CD4-positive, CD25-positive, alpha-beta regulatory T cell (primary cell): ENCODE results near the gene OXSR1. TPM values are rescaled to one million over a fixed set of nuclear protein-coding genes. Genes with fewer than 3 reads are reported as not detected.

Source experiments
- ATAC-seq, 2 donors: fragments of 150-1000 bp; cut with Tn5 transposase; one replicate each; pipeline ENCODE4 v1.10.0; 2021; ENCODE audit warnings: low read depth in 2 of 2, moderate number of reproducible peaks in 2 of 2, moderate library complexity in 1 of 2
- DNase-seq, 3 donors: peaks; one replicate each; pipeline versions ENCODE4 v3.0.0 to v3.0.0-alpha.2; 2012 to 2022; ENCODE audit warnings: mixed read lengths in 1 of 3
- H3K27ac ChIP-seq: one replicate; pipeline ENCODE4 v1.7.0; 2013; ENCODE audit warnings: mild to moderate bottlenecking, low read length; ENCODE audit not compliant: insufficient read depth, poor library complexity, severe bottlenecking
- H3K27me3 ChIP-seq: one replicate; pipeline ENCODE4 v1.7.0; 2013; ENCODE audit warnings: low read length; ENCODE audit not compliant: control insufficient read depth, insufficient read depth
- H3K36me3 ChIP-seq: one replicate; pipeline ENCODE4 v1.7.0; 2013; ENCODE audit warnings: mild to moderate bottlenecking, low read length, moderate library complexity; ENCODE audit not compliant: control insufficient read depth, insufficient read depth
- H3K4me1 ChIP-seq: 2 replicates; pipeline ENCODE4 v1.7.0; 2013; ENCODE audit warnings: mild to moderate bottlenecking, low read length; ENCODE audit not compliant: insufficient read depth, control insufficient read depth, poor library complexity, severe bottlenecking
- H3K4me3 ChIP-seq: one replicate; pipeline ENCODE4 v1.7.0; 2013; ENCODE audit warnings: low read depth, mild to moderate bottlenecking, low read length, moderate library complexity
- H3K9me3 ChIP-seq, 2 experiments: 1 replicate in 1 of 2; 2 replicates in 1 of 2; pipeline ENCODE4 v1.7.0; 2013; ENCODE audit warnings: low read length in 2 of 2, mild to moderate bottlenecking in 1 of 2, moderate library complexity in 1 of 2; ENCODE audit not compliant: control insufficient read depth in 2 of 2
- H3K27ac Mint-ChIP-seq, 3 donors: one replicate each; pipeline ENCODE4 v1.8.0; 2020 to 2022; ENCODE audit warnings: mild to moderate bottlenecking in 3 of 3, mixed read lengths in 3 of 3, moderate library complexity in 2 of 3
- H3K27me3 Mint-ChIP-seq: one replicate; pipeline ENCODE4 v1.8.0; 2022; ENCODE audit warnings: mild to moderate bottlenecking, mixed read lengths
- H3K36me3 Mint-ChIP-seq: one replicate; pipeline ENCODE4 v1.8.0; 2020; ENCODE audit warnings: mixed read lengths
- H3K4me1 Mint-ChIP-seq, 4 donors: one replicate each; pipeline ENCODE4 v1.8.0; 2020 to 2022; ENCODE audit warnings: mixed read lengths in 4 of 4, mild to moderate bottlenecking in 1 of 4
- H3K4me3 Mint-ChIP-seq, 4 donors: one replicate each; pipeline ENCODE4 v1.8.0; 2020 to 2022; ENCODE audit warnings: mild to moderate bottlenecking in 4 of 4, mixed read lengths in 4 of 4, moderate library complexity in 3 of 4
- H3K9me3 Mint-ChIP-seq, 7 donors: one replicate each; pipeline ENCODE4 v1.8.0; 2020 to 2022; ENCODE audit warnings: mixed read lengths in 7 of 7, mild to moderate bottlenecking in 3 of 7, moderate library complexity in 2 of 7
- polyA plus RNA-seq, 4 donors: library from polyadenylated mRNA; unstranded; fragments of 300-500 nt; fragmentation: Illumina TruSeq; gene quantifications; one replicate each; pipeline ENCODE4 v1.2.3, GENCODE V29; 2021
- total RNA-seq: library from RNA; stranded (reverse); gene quantifications from one replicate; pipeline ENCODE4 v1.2.3, GENCODE V29; 2022

Gene OXSR1
- total and polyA plus RNA-seq, 5 donors from 2014 or later: 12.6 to 62.3 (median 17.3) TPM

GRCh38 chr3:38260474-38260873 is 95.1 kb downstream of the OXSR1 start:
- Mint-ChIP-seq H3K4me1 (peaks cover 25 to 53% (median 42%) of the 10 kb centered on the region in 4 donors), H3K27ac (peak overlapping the region; percentile 0 to 80 (median 16)), H3K4me3 (peak overlapping the region in 1 of 4 donors; percentile 15), H3K36me3 (peaks cover 4% of the 10 kb centered on the region), H3K27me3 (no peaks in the 10 kb centered on the region), H3K9me3 (no peaks in the 10 kb centered on the region)
- peaks cover 14% of the 10 kb centered on the region for H3K4me1 ChIP-seq
- DNase-seq: no peak
- no peak for ATAC-seq
- H3K9me3 ChIP-seq: no peaks in the 10 kb centered on the region
- H3K27ac ChIP-seq: no peak overlapping the region
- no peaks in the 10 kb centered on the region for H3K36me3 ChIP-seq
- H3K27me3 ChIP-seq: no peaks in the 10 kb centered on the region
- no peak overlapping the region for H3K4me3 ChIP-seq

DNA sequence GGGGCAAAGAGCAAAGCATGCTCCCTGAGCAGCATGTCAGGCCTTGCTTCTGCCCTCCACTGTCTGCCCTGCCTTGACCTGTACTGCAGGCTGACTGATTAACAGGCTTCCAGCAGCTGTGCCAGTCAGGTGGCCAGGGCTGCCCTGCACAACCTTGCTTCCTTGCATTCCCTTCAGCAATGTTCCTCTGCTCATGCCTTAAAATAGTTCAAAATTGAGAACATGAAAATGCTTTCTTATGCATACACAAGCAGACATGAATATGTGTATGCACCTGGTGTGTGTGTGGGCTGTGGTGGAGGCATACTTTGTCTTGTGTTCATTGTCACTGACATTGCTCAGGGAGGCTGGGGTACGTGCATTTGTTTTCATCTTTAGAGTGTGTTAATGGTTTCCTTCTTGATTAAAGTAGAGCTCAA is 99.0 kb downstream of the OXSR1 start:
- H3K27ac ChIP-seq: no peak overlapping the region
- no peaks in the 10 kb centered on the region for H3K36me3 ChIP-seq

DNA sequence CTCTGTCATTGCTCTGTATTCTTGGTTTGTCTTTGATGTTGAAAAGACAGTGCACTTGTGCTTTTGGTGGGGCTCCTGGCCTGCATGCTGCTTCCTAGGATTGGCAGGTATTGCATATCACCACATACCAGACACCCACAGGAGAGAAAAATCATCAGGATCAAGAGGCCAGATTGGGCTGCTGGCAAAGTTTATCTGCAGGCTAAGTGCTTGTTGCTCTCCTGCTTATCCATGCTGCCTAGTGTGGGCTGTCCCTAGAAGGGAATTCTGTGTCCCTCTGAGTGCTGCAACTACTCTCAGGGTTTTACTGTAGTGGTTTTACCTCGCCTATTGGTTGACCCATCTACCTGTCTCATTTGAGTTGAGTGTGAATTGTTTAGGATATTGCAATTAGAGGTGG is 99.4 kb downstream of the OXSR1 start:
- H3K4me1 Mint-ChIP-seq: peaks cover 15 to 43% (median 26%) of the 10 kb centered on the region in 4 donors
- Histone ChIP-seq H3K4me1 (peaks cover 9% of the 10 kb centered on the region), H3K27me3 (no peaks in the 10 kb centered on the region), H3K27ac (no peak overlapping the region), H3K9me3 (no peaks in the 10 kb centered on the region), H3K36me3 (no peaks in the 10 kb centered on the region), H3K4me3 (no peak overlapping the region)
- H3K9me3 Mint-ChIP-seq: peaks cover 0 to 3% (median 0%) of the 10 kb centered on the region in 7 donors
- ATAC-seq (no peak), DNase-seq (no peak)
- H3K27ac Mint-ChIP-seq: peak overlapping the region in 1 of 3 donors; percentile 57
- H3K27me3 Mint-ChIP-seq: no peaks in the 10 kb centered on the region
- no peak overlapping the region for H3K4me3 Mint-ChIP-seq
- H3K36me3 Mint-ChIP-seq: peaks cover 11% of the 10 kb centered on the region

More for the DNA sequence above, 99.0 kb downstream of the OXSR1 start:
- Mint-ChIP-seq H3K9me3 (peaks cover 0 to 3% (median 0%) of the 10 kb centered on the region in 7 donors), H3K4me1 (peaks cover 16 to 47% (median 30%) of the 10 kb centered on the region in 4 donors), H3K27ac (peak overlapping the region in 1 of 3 donors; percentile 57), H3K27me3 (no peaks in the 10 kb centered on the region), H3K36me3 (peaks cover 11% of the 10 kb centered on the region), H3K4me3 (no peak overlapping the region)
- H3K4me3 ChIP-seq: no peak overlapping the region
- DNase-seq (no peak), ATAC-seq (no peak)
- H3K4me1 ChIP-seq: peaks cover 9% of the 10 kb centered on the region
- H3K27me3 ChIP-seq: no peaks in the 10 kb centered on the region
- H3K9me3 ChIP-seq: no peaks in the 10 kb centered on the region

GRCh38 chr3:38265604-38266307 is 100.4 kb downstream of the OXSR1 start, which contains the start of gene SLC22A13:
SLC22A13 (plus strand) TSS chr3:38265812; CDS start chr3:38265861, 49 bp downstream.
- no peak within 1 kb of the TSS for H3K4me3 Mint-ChIP-seq
- no peaks in the 10 kb centered on the region for H3K36me3 ChIP-seq
- H3K27ac Mint-ChIP-seq: peak within 1 kb of the TSS in 1 of 3 donors; percentile 70
- no peak for DNase-seq
- H3K4me3 ChIP-seq: no peak within 1 kb of the TSS
- no peaks in the 10 kb centered on the region for H3K27me3 ChIP-seq
- H3K36me3 Mint-ChIP-seq: peaks cover 16% of the 10 kb centered on the region
- peaks cover 5% of the 10 kb centered on the region for H3K4me1 ChIP-seq
- H3K9me3 Mint-ChIP-seq: peaks cover 0 to 3% (median 0%) of the 10 kb centered on the region in 7 donors
- ATAC-seq: no peak
- peaks cover 9 to 40% (median 20%) of the 10 kb centered on the region in 4 donors for H3K4me1 Mint-ChIP-seq
- no peak within 1 kb of the TSS for H3K27ac ChIP-seq
- no peaks in the 10 kb centered on the region for H3K9me3 ChIP-seq
- no peaks in the 10 kb centered on the region for H3K27me3 Mint-ChIP-seq

- Mint-ChIP-seq H3K27ac (no peak overlapping the region), H3K36me3 (peaks cover 18% of the 10 kb centered on the region), H3K9me3 (peaks cover 0 to 3% (median 0%) of the 10 kb centered on the region in 7 donors), H3K27me3 (no peaks in the 10 kb centered on the region), H3K4me3 (no peak overlapping the region), H3K4me1 (peaks cover 9 to 40% (median 19%) of the 10 kb centered on the region in 4 donors)
- H3K27me3 ChIP-seq: no peaks in the 10 kb centered on the region
- no peaks in the 10 kb centered on the region for H3K36me3 ChIP-seq
- no peak for DNase-seq
- H3K4me3 ChIP-seq: no peak overlapping the region
- no peaks in the 10 kb centered on the region for H3K9me3 ChIP-seq
- H3K27ac ChIP-seq: no peak overlapping the region
- ATAC-seq: no peak
- H3K4me1 ChIP-seq: peaks cover 5% of the 10 kb centered on the region
Observed at GRCh38 chr3:38266810-38267209, 101.5 kb downstream of the OXSR1 start.

DNA sequence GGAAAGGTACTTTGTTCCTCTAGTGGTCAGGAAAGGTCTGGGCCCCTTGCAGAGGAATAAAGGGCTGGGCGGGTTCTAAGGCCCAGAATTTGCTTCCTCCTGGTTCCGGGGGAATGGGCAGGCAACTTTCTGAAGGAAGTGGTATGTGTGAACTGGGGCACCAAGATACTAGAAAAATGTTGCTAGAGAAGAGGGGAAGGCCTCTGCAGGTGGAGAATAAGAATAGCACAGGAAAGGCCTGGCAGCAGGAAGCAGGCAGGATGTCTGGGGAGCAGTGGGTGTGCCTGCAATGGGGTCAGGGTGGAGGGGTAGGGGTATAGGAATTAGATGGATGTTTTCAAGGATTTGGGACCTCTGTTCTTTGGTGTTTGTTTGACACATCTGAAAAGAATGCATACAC is 102.3 kb downstream of the OXSR1 start:
- Histone ChIP-seq H3K4me1 (peaks cover 5% of the 10 kb centered on the region), H3K36me3 (no peaks in the 10 kb centered on the region), H3K27me3 (no peaks in the 10 kb centered on the region), H3K27ac (no peak overlapping the region), H3K9me3 (no peaks in the 10 kb centered on the region), H3K4me3 (no peak overlapping the region)
- no peaks in the 10 kb centered on the region for H3K27me3 Mint-ChIP-seq
- H3K4me3 Mint-ChIP-seq: peak overlapping the region in 1 of 4 donors; percentile 61
- peak overlapping the region in 2 of 3 donors; percentile 27 to 83 for H3K27ac Mint-ChIP-seq
- peaks cover 18% of the 10 kb centered on the region for H3K36me3 Mint-ChIP-seq
- H3K9me3 Mint-ChIP-seq: peaks cover 0 to 3% (median 0%) of the 10 kb centered on the region in 7 donors
- ATAC-seq (no peak), DNase-seq (no peak)
- H3K4me1 Mint-ChIP-seq: peaks cover 9 to 40% (median 19%) of the 10 kb centered on the region in 4 donors

DNA sequence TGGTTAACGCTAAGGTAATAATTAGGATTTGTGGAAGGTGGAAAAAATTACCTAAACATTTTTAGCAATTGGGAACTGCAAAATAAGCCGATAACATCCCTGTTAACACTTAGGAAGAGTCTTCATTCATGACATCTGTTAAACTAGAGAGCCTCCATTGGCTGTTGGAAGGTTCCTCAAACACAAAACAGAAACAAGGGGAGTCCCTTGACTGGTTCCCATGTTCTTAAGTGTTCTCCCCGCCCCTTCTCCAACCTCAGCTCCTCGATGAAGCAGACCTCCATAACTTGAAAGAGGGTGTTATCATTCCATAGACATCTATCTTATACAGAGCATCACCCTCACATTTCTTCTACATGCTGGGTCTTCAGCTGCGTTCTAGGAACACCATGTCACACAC is 102.8 kb downstream of the OXSR1 start:
- no peak overlapping the region for H3K4me3 ChIP-seq
- ATAC-seq (no peak), DNase-seq (no peak)

More for the DNA sequence above, 102.8 kb downstream of the OXSR1 start:
- Histone ChIP-seq H3K4me1 (peaks cover 5% of the 10 kb centered on the region), H3K27me3 (no peaks in the 10 kb centered on the region), H3K36me3 (no peaks in the 10 kb centered on the region), H3K27ac (no peak overlapping the region), H3K9me3 (no peaks in the 10 kb centered on the region)
- H3K27me3 Mint-ChIP-seq: no peaks in the 10 kb centered on the region
- peaks cover 0 to 3% (median 0%) of the 10 kb centered on the region in 7 donors for H3K9me3 Mint-ChIP-seq
- H3K27ac Mint-ChIP-seq: peak overlapping the region in 2 of 3 donors; percentile 27 to 83
- H3K36me3 Mint-ChIP-seq: peaks cover 18% of the 10 kb centered on the region
- no peak overlapping the region for H3K4me3 Mint-ChIP-seq
- peaks cover 9 to 40% (median 18%) of the 10 kb centered on the region in 4 donors for H3K4me1 Mint-ChIP-seq
